Stimulated activated CD8-positive, alpha-beta memory T cell treated with anti-CD3 and anti-CD28 coated beads, Interleukin-15, amount 100 ng/mL, for 1 hour (primary cell): ENCODE results near the gene COPB2.
"Not testable (repeated sequence)": the region's sequence is repeated elsewhere in the genome, so short reads cannot be mapped to it uniquely, and the experiment has no call there.

Experiments
- DNase-seq: peaks from one replicate; pipeline ENCODE4 v3.0.0-alpha.2; 2020; ENCODE audit warnings: low read depth

The COPB2 gene

DNA sequence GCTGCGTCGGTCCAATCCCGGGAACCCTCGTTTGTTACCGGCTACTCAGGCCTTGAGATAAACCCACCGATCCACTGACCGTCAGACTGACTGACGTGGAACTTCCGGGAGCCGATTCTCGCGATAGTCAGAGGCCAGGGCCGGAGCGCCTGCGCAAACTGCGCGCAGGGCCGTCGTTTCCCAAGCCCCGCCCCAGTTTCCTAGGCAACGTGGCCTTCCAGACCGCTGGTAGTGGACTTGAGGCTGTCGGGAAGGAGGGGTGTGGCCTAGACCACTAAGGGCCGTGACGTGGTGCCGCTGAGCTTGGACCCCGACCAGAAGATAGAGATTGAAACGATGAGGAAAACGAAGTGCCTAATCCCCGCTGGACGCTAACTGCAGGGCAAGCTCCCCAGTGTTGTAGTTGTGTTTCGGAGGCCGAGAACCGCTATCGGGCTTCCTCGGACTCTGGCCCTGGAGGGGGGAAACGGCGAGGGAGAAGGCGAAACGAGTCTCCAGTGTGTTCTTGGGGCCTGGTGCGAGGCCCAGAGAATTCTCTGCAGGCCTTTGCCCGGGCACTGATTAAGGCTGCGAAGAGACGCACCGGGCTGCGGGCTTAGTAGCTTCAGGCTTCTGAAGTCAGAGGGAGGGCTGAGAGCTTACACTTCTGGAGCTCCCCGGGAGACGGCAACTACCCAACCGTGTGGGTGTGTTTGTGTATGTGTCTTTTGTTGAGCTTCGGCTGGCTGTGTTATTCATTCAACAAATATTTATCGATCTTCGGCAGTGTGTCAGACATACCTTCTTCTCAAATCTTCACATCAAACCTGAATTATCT is at the start of gene COPB2:
COPB2 (minus strand) TSS at position 96 of the 817 bp plus-strand sequence. CDS start 97 bp downstream, outside the sequence.
- peak; percentile 95 for DNase-seq

DNA sequence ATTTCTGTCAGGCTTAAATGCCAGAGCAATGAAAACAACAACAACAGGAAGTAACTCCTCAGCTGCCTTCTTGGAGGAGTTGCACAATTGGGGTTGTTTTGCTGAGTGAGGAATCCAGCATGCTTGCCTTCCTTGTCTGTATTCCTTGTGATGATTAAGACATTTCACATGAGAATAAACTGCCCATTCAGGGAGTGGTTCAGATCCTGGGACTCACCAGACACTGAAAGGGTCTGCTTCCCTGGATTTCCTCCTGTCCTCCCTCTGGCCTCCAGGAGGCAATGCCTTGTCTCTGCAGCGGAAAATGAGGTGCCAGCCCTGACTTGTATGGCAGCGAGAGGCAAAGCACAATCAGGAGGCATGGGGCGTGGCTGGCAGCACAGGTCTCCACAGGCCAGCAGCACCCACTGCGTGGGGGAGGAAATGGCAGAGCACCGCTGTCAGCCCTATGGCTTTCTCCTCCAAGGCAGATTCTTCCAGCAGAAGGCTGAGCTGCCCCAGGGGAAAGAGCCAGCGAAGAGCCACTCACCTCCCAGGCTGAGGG is 45.4 kb upstream of the COPB2 start:
- no peak for DNase-seq

DNA sequence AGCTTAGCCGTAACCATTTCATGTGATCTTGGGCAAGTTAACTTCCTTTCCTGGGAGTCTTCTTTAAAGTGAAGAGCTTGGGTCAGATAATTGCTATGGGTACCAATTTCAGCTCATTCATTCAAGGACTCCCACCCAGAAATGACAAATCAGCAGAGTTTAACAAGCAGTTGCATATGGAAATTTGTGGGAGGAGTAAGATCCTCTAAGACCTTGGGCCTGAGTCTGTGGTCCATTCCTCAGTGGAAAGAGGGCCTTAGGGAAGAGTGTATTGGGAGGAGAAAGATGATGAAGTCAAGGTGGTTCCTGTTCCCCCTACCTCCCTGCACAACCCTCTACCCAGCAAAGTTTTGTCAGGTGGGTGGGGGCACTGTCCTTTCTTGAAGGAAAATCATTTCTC is 44.8 kb upstream of the COPB2 start:
- DNase-seq: no peak

DNA sequence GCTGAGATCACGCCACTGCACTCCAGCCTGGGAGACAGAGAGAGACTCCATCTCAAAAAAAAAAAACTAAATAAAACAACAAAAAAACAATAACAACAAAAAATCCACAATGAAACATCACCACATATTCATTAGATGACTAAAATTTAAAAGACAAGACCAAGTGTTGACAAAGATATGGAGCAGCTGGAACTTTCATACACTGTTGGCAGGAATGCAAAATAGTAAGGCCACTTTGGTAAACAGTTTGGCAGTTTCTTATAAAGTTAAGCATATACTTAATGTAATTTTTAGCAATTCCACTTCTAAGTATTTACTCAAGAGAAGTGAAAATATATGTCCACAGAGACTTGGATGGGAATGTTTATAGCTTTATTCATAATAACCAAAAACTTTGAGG is 43.6 kb upstream of the COPB2 start:
- DNase-seq: no peak

DNA sequence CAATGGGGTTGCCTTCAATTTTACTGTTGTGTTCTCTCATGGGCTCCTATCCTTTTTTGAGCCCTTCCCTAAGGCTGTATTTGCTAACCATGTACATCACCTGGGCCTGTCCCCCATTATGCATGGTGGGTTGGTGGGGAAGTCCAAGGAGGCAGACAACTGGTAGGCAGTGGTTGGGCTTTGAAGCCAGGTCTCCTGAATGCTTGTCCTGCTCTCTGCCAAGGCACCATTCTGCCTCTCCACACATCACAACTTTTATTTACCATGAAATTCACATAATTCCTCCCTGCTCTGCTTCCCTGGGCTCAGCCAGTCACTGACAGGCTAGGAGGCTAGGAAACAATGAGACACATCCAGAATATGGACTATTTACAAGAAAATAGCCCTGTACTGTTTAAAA is 41.0 kb upstream of the COPB2 start:
- DNase-seq: no peak

DNA sequence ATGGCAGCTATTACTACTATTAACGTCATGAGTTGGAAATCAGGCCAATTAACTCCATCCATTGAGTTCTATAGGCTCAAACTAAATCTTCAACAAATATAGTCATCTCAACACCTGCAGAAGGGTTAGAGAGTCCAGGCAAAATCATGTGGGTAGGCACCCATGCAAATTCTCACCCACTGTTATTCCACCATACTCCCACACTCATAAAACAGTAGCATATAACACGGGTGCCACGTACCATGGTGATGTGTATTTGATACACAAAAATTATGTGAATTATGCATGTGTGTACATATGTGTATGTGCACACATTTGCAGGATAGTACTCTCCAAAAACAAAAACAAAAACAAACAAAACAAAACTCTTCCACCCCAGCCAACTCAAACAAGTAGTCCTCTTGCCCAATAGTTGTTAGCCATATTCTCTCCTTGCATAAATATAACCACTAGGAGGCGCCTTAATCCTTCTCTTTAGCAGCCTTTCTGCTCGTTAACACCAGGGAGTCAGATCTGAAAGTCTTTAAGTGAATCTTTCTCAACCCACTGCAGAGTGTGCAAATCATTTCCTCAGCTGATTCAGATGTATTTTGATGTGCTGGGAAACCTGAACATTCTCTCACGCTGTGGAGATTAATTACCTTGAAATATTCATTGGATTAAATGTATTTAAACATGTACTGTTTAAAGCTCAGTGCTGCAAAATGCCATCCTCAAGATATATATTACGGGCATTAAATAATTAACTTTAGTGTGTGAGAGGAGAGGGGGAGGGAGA is 38.0 kb upstream of the COPB2 start:
- no peak for DNase-seq

DNA sequence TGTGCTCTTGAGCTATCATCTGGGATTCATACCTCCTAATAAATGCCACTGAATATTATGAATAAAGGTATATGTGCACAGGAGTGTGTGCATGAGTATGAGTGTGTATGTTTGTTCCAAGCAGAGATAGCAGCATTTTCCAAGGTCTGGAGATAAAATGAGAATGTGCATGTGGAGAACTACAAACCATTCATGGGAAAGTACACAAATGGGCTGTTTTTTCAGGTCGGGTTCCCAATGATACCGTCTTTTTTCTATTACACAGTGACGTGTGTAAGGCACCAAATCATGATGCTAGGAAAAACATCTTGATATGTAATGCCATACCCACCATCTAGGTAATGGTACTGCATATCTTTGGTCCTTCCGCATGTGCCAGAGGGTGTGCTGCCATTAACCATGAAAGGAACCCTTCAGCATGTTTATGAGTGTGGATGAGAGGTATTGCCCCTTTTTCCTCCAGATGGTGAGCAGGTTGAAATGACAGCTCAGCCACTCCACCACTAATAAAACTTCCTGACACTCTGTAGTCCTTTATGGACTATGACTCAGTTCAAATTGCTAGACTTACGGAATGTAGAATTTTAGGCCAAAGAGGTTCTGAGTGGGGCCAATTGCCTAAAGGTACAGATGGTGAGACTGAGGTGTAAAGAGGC is 36.4 kb upstream of the COPB2 start:
- DNase-seq: no peak

DNA sequence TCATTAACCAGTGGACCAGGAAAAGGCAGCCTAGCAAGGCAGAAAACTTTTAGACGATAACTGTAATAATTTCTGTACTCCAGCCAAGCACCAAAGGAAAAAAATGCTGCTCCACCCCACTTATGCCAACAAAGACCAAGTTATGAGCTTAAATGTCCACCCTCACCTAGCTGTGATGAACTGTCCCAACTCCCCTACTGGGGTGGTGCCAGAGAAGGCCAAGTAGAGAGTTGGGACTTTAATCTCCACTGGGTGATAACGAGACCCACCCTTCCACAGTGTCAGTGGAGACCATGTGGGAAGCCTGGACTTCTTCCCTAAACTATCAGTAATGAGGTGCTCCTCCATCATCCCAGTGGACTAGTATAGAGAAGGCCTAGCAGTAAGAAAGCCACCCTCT is 33.8 kb upstream of the COPB2 start:
- no peak for DNase-seq

DNA sequence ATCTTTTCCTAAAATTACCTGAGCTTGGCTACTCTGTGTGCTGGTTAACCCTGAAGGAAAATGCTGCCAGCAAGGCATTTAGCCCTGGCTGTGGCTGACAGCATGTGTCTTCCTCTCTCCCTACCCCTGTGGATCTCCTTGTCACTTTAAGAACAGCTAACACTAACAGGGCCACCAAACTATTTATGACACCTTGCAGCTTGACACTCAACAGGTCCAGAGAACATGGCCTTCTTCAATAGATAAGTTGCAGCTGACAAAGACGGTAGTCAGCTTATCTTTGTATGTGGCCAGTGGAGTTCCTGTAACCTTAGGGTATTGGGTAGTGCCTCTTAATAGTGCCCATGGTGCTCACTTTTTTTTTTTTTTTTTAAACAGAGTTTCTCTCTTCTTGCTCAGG is 32.0 kb upstream of the COPB2 start:
- no peak for DNase-seq

DNA sequence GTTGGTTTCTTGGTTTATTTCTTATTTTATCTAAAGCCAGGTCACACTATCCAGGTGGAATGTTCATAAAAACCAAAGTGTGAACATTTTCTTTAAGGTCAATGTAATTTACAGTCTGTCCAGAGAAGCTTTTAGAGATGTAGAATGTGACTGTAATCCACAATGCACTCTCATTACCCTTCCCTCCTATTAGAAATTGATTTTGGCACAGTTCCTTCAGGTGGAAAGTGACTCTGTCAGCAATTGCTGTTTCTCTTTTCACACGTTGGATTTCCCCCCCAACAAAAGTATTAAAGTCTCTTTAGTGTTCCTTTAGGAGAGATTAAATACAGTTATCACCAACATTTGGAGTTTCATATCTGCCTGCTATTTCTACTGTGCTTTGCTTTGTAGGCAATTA is 31.6 kb upstream of the COPB2 start:
- DNase-seq: no peak

DNA sequence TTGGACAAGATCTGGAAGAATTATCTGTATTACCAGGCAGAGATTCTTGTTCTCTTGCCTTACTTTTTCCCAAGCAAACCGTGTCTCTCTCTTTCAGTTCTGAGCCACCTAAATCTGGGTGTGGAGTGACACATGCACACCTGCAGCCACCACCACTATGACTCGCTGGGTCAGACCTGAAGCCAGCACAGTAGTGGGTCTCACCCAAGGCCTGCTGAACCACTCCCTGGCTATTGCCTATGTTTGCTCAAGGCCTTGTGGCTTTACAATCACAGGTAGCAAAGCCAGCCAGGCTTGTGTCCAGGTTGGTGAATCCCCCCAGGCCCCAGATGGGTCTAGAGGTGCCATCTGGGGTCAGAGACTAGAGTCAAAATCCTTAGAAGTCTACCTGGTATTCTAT is 28.7 kb upstream of the COPB2 start:
- DNase-seq: no peak

DNA sequence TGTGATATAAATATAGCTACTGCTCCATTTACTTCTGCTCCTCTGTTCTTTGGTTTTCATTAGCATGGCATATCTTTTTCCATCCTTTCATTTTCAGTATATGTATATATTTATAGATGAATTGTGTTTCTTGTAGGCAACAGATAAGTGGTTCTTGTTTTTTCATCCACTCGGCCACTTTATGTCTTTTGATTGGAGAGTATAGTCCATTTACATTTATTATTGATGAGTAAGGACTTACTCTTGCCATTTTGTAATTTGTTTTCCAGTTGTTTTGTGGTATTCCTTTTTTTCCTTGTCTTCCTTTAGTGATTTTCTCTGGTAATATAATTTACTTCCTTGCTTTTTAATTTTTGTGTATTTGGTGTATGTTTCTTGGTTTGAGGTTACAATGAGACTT is 26.8 kb upstream of the COPB2 start:
- no peak for DNase-seq

DNA sequence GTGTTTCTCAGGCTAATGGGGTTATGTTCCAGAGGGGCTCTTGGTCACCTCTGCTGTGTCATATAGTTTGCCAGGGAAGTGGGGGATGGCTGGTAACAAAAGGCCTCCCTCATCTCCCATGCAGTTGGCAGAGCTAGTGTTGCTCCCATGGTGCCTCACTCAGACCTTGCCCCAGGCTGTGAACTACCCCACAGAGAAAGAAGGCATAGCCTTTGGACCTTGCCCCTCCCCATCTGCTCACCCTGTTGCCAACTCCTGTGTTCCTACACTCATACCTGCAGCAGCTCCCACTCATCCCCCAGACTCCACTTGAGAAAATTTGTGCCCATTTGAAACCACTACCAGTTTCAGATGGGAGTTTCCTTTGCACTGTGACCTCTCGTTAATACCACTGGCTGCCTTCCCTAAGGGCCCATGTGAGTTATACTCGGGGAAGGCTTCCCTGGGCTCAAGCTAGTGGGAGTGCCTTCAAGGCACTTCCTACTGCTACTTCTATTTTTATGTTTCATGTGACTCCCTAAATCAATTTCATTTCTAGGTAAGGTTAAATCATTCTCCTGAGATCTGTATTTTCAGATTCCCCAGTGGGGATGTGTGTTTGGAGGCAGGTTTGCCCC is 25.3 kb upstream of the COPB2 start:
- no peak for DNase-seq

DNA sequence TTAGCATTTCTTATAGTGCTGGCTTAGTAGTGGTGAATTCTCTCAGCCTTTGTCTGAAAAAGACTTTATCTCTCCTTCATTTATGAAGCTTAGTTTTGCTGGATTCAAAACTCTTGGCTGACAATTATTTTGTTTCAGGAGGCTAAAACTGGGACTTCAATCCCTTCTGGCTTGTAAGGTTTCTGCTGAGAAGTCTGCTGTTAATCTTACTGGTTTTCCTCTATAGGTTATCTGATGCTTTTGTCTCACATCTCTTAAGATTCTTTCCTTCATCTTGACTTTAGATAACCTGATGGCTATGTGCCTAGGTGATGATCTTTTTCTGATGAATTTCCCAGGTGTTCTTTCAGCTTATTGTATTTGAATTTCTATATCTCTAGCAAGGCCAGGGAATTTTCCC is 23.4 kb upstream of the COPB2 start:
- DNase-seq: not testable (repeated sequence)

DNA sequence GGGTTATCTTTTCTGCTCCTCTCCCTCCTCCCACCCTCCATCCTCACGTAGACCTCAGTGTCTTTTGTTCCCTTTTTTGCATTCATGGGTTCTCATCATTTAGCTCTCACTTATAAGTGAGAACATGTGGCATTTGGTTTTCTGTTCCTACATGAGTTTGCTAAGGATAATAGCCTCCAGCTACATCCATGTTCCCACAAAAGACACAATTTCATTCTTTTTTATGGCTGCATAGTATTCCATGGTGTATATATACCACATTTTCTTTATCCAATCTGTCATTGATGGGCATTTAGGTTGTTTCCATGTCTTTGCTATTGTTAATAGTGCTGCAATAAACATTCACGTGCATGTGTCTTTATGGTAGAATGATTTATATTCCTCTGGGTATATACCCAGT is 11.7 kb upstream of the COPB2 start:
- DNase-seq: not testable (repeated sequence)

DNA sequence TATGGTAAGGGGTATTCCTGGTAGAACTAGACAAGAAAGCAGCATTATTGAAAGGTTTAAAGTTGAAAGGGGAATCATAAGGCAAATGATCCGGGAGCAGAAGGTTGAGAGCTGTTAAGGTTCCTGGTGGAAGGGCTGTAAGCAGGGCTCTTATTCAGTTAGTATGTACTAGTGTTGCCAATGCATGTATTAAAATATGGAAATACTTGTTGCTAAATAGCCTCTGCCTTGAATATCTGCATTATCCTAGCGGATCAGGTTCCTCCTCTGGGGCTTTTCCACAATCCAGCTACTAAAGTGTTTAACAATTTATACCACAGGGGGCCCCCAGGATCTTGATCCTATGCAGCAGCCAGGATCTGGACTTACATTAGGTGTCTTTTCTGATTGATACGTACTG is 7.3 kb upstream of the COPB2 start:
- DNase-seq: no peak

DNA sequence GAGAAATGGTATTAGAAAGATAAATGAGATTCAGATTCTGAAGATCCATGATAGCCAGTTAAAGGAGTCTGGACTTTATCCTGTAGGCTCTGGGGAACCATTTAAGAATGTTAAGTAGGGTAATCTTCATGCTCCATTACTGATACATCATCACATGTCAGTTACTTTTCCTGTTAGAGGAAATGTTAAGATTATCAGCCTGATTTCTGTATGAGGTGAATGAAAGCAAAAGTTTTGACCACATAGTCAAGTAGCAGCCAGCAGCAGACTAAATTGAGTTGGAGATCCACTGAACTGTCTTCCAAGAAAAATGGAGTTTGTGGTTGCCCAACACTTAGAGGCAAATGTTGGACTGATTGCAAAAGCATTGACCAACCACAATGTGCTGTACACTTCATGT is 4.7 kb upstream of the COPB2 start:
- DNase-seq: no peak

DNA sequence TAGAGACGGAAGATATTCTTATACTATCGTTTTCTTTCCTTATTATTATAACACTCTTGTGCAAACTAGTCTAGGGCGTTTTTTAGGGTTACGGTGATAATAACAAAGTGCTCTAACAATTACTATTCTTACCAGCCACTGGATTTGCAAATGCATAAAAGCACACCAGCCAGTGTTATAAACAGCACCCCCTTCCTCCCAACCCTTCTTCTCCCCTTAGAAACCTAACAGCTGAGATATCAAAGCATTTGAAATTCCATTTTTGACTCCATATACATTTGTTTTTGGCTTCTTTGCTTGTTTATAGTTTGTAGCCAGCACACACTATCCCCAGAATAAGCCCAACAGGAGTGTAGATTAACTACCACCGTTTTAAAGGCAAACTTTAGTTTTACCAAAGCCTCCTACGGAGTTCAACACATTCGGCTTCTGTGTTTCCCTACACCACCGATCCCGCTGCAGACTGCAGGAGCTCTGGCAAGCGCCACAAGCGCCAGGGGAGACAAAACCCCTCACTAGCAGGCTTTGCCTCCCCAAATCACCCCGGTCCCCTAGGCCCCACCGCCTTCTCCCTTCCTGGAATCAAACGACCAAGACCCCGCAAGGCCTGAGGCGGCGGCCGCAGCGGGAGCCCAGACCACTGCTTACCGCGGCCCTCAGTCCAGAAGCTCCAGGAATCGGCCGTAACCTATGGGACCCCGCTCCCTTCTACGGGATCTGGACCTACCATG is 461 bp downstream of the COPB2 start:
- no peak for DNase-seq

DNA sequence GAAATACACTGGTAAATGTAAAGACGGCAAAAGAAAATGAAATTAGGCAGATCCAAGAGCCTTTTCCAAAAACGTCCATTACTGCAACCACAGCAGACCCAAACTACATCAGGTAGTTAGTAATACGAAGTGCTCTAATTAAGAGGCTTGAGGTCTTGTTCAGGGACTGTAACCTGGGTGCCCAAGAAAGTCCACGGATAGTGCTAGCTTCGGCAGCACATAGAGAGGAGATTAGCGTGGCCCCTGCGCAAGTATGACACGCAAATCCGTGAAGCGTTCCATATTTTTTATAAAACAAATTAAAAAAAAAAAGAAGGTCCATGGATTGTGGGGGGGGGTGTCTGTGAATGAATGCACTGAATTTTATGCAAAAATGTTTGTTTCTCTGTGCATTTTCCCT is 1.4 kb downstream of the COPB2 start:
- no peak for DNase-seq

DNA sequence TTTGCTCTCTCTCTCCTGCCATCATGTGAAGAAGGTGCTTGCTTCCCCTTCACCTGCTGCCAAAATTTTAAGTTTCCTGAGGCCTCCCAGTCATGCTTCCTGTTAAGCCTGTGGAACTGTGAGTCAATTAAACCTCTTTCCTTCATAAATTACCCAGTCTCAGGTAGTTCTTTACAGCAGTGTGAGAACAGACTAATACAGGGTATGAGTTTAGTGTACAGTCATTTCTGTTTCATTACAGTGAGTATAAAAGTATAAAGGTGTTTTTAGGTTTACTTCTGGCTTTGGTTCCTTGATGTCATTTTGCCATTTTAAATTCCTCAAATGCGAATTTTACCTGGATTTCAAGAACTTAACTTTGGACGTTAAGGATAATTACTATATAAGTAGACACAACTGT is 7.2 kb downstream of the COPB2 start:
- DNase-seq: not testable (repeated sequence)

DNA sequence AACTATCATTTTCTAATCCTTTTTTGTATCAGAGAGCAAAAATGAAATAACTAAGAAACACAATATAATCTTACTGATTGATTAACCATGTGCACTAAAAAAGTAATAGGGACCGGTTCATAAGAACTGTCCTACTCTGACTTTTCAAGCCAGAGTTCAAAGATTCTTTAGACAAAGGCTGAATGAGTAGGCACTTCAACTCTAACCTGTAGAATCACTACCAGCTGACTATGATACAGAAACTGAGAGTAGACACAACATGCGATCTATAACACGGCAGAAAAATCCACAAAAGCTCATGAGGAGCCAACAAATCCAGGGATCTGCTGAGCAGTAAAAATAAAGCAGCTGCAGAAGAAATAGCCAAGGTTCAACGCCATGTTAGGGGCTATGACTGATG is 8.9 kb downstream of the COPB2 start:
- DNase-seq: no peak
